GM06990 (cell line): ENCODE data around the gene CPN2.

Experiments used
- DNase-seq: peaks from one replicate; pipeline ENCODE4 v3.0.0-alpha.2; 2011; ENCODE audit not compliant: insufficient read length; ENCODE audit errors: extremely low read depth
- H3K27me3 ChIP-seq: replicated peaks from 2 replicates; pipeline ENCODE4 v1.6.0; 2011; ENCODE audit warnings: low read length; ENCODE audit not compliant: control insufficient read depth, insufficient read depth
- H3K36me3 ChIP-seq: 2 replicates; pipeline ENCODE4 v1.5.1; 2011; ENCODE audit warnings: low read length; ENCODE audit not compliant: control insufficient read depth, insufficient read depth
- H3K4me3 ChIP-seq: replicated peaks from 2 replicates; pipeline ENCODE4 v1.5.1; 2011; ENCODE audit warnings: low read depth, mild to moderate bottlenecking, control low read depth, low read length
- TF ChIP-seq, protein P1 (sequence below): IDR thresholded peaks from 2 replicates; pipeline ENCODE4 v1.5.1; 2011; ENCODE audit warnings: low read length, control low read depth, mild to moderate bottlenecking, inconsistent platforms; ENCODE audit not compliant: insufficient read depth, poor library complexity, severe bottlenecking

CPN2 gene

DNA sequence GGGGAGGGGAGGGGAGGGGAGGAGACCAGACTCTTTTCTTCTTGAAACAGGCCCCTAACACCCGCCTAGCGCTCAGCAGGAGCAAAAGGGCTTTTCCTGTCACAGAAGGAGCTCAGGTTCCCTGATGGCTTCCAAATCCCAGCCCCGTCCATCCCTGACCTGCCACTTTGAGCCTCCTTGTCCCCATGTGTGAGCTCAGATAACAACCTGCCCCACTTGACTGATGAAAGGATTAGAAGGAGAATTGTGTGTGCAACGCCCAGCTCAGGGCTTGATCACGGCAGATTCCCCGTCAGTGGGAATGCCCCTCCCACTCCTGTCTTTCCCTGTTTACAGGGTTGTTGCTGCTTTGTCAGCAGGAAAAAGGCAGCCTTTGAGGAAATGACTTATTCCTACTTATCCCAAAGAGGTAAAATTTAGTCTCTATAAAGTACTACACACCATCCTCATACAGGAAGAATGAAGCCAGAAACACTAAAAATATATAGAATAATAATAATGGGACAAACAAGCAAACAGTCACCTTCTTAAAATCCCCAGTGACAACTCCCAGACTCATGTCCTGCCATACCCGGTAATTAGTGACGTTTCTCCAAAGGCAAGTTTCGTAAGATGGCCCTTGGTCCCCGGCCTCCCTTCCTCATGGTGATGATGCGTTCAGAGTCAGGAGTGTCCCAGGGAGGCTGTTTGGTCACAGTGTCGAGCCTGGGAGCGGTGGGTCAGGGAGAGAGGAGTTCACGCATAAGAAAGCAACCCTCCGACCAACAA lies 24.5 kb upstream of the CPN2 start:
- Histone ChIP-seq H3K27me3 (no peaks in the 10 kb centered on the region; the same call in 1 of the 2 replicates), H3K4me3 (no peak overlapping the region), H3K36me3 (no peaks in the 10 kb centered on the region)
- DNase-seq, result no peak
- TF ChIP-seq, protein P1, sequence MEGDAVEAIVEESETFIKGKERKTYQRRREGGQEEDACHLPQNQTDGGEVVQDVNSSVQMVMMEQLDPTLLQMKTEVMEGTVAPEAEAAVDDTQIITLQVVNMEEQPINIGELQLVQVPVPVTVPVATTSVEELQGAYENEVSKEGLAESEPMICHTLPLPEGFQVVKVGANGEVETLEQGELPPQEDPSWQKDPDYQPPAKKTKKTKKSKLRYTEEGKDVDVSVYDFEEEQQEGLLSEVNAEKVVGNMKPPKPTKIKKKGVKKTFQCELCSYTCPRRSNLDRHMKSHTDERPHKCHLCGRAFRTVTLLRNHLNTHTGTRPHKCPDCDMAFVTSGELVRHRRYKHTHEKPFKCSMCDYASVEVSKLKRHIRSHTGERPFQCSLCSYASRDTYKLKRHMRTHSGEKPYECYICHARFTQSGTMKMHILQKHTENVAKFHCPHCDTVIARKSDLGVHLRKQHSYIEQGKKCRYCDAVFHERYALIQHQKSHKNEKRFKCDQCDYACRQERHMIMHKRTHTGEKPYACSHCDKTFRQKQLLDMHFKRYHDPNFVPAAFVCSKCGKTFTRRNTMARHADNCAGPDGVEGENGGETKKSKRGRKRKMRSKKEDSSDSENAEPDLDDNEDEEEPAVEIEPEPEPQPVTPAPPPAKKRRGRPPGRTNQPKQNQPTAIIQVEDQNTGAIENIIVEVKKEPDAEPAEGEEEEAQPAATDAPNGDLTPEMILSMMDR, result no peak

DNA sequence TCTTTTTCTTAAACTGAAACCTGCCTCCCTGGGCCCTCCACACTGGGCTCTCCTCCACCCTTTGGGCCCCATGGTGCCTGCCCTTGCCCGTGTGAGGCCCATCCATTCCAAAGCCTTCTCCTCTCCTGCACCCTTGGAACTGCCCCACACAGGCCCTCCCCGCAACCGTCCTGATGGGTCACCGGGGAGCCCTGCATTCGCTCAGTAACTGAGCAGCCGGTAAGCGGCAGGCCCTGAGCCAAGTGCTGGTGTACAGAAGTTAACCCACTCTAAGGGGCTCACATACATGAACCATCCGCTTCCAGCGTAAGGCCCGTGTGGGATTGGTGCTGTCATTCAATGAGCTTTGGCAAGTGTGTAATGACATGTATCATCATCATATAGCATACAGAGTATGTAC lies 23.8 kb upstream of the CPN2 start:
- Histone ChIP-seq H3K36me3 (no peaks in the 10 kb centered on the region), H3K4me3 (no peak overlapping the region), H3K27me3 (no peaks in the 10 kb centered on the region; the same call in 1 of the 2 replicates)
- TF ChIP-seq, protein P1, result no peak
- DNase-seq, result no peak

DNA sequence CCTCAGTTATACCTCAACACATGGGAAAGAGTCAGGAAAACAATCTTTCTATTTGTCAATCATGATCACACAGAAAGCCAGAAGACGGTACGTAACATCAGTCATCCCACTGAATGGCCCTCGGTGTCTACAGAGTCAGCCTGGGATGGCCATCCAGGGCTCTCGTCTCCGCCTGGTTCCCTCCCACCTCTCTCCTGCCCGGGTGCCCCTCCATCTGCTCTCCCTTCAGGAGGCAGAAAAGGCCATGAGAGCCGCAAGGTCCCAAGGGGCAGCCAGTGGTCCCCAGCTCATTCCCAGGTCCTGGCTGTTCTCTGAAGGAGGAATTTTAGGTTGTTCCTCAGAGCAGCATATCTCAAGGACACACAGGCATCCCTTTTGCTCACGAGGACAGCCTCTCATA lies 22.8 kb upstream of the CPN2 start:
- TF ChIP-seq, protein P1, result no peak

DNA sequence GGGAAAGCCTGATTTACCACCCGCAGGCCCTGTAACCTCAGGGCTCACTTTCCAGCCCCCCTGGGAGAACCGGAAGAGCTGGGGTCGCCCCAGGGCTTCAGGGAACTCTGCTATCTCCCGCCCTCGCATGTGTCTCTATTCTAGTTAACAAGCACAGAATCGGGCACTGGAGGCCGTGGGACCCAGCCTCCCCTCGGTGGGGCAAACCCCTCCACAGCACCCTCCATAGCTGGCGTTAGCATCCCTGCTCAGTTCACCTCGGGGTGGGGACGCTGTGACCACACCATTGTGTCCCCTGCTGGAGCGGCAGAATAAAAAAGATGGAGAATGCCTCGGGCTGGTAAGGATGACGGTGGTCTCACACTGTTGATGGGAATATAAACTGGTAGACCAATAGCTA lies 21.9 kb upstream of the CPN2 start:
- TF ChIP-seq, protein P1, result no peak
- DNase-seq, result no peak
- H3K36me3 ChIP-seq, result no peaks in the 10 kb centered on the region
- no peak overlapping the region for H3K4me3 ChIP-seq
- H3K27me3 ChIP-seq, result no peaks in the 10 kb centered on the region

More for the DNA sequence above, 22.8 kb upstream of the CPN2 start:
- no peak for DNase-seq
- no peaks in the 10 kb centered on the region for H3K36me3 ChIP-seq
- no peak overlapping the region for H3K4me3 ChIP-seq
- H3K27me3 ChIP-seq, result no peaks in the 10 kb centered on the region

DNA sequence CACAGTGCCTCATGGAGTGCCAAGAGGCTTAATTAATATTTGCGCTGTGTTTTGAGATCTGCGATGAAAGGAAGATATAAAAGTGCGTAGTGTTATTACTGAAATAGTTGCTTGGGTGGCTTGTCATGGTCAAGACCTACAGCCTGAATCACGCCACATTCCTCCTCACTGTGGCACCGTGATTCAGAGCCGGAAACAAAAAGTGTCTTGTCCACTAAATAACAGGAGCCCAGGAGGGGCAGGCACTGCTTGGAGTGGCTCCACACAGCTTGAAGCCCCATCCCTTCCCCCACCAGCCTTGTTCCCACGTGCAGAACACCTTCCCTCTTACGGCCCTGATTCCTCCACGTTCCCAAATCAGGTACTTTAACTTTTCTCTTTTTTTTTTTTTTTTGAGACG lies 19.6 kb upstream of the CPN2 start:
- Histone ChIP-seq H3K4me3 (no peak overlapping the region), H3K27me3 (no peaks in the 10 kb centered on the region; the same call in 1 of the 2 replicates), H3K36me3 (no peaks in the 10 kb centered on the region)
- DNase-seq, result no peak
- TF ChIP-seq, protein P1, result no peak
